Activated CD4-positive, alpha-beta memory T cell treated with anti-CD3 and anti-CD28 coated beads, Interleukin-2, amount 10 ng/mL, durations not matched to agents 7 days and 5 days (primary cell): ENCODE measurements around the gene GPATCH3. TPM values are rescaled to one million over a fixed set of nuclear protein-coding genes. Genes with fewer than 3 reads are reported as not detected.
"Not testable (repeated sequence)": the region's sequence is repeated elsewhere in the genome, so short reads cannot be mapped to it uniquely, and the experiment has no call there.

Experiments
- CTCF ChIA-PET: fragments of 350-600 bp; sonication (Branson Sonifier 250); formaldehyde crosslinking; loops from one replicate; lab custom pipeline; 2021; ENCODE audit warnings: antibody characterized with exemption, inconsistent platforms; lab: Charles Lee
- POLR2A ChIA-PET: fragments of 350-600 bp; sonication (Branson Sonifier 250); formaldehyde crosslinking; loops from one replicate; lab custom pipeline; 2021; ENCODE audit warnings: antibody characterized with exemption; lab: Charles Lee
- DNase-seq: peaks from one replicate; pipeline ENCODE4 v3.0.0-alpha.2; 2020
- H3K27ac Mint-ChIP-seq: one replicate; pipeline ENCODE4 v1.8.0; 2021; ENCODE audit warnings: mild to moderate bottlenecking, mixed read lengths
- H3K27me3 Mint-ChIP-seq: one replicate; pipeline ENCODE4 v1.8.0; 2021; ENCODE audit warnings: mixed read lengths
- H3K36me3 Mint-ChIP-seq: one replicate; pipeline ENCODE4 v1.8.0; 2021; ENCODE audit warnings: low read depth, mixed read lengths
- H3K4me1 Mint-ChIP-seq: one replicate; pipeline ENCODE4 v1.8.0; 2021; ENCODE audit warnings: mixed read lengths
- H3K4me3 Mint-ChIP-seq: one replicate; pipeline ENCODE4 v1.8.0; 2021; ENCODE audit warnings: mild to moderate bottlenecking, mixed read lengths
- H3K9me3 Mint-ChIP-seq: one replicate; pipeline ENCODE4 v1.8.0; 2021; ENCODE audit warnings: mixed read lengths
- total RNA-seq, 2 experiments: library from RNA; stranded (reverse); gene quantifications; one replicate each; pipeline ENCODE4 v1.2.3, GENCODE V29; 2021

Gene GPATCH3
- 10 to 100 TPM; 16.0 to 16.7 TPM for total RNA-seq

DNA sequence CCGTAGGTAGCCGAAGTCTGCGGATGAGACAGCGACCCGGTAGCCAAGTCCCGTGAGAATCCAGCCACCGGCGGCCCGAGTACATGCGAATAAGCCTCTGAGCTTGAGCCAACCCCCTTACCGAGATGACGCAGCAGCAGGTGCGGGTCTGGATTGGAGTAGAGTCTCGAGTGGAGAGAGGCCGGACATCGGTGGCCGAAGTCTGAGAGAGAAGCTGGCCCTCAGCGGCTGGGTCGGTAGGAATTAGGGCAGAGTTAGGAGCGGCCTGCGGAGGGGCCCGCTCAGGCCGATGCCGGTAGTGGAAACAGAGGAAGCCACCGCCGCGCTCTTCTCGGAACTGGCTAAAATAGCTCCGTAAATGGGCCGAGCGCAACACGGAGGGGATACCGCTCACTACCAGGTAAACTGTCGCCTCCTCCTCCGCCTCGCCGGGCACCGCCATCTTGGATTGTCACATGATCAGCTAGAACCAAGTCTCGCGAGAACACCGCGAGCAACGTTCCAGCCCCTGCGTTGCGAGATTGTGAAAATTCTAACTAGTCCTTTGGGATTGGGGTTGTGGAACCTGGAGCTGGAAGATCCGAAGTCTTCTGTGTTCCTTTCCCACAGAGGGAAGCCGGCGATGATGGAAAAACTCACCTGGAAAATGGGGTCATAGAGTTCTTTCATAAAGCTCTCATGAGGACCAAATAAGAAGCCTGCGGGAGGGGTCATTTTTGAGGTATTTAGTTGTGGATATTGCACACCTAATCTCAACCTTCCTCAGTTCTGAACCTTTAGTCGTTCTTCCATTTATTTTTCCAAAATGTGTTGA is at the start of gene GPATCH3:
Gene GPATCH3, minus strand, starts transcription at position 467 of the 814 bp plus-strand sequence. Its CDS starts 25 bp downstream, at position 442.
- Mint-ChIP-seq H3K27ac (peak within 1 kb of the TSS; percentile 92), H3K9me3 (no peaks in the 10 kb centered on the region), H3K4me3 (peak within 1 kb of the TSS; percentile 82), H3K36me3 (peaks cover 14% of the 10 kb centered on the region), H3K27me3 (no peaks in the 10 kb centered on the region), H3K4me1 (peaks cover 39% of the 10 kb centered on the region)
- ChIA-PET POLR2A (interaction anchor here (0.6 to 4.3 kb wide), 33 partner anchors 8 to 831 kb away, joined by 3 to 97 read pairs (median 4); partner anchors contain the start of genes GPN2, HMGN2, NR0B2 and NUDC), CTCF (interaction anchor here (1.0 to 2.4 kb wide), 12 partner anchors 9 to 730 kb away, joined by 3 to 12 read pairs (median 4); partner anchors contain the start of genes GPN2, NUDC, SLC9A1 and ZNF593)
- peak; percentile 90 for DNase-seq

DNA sequence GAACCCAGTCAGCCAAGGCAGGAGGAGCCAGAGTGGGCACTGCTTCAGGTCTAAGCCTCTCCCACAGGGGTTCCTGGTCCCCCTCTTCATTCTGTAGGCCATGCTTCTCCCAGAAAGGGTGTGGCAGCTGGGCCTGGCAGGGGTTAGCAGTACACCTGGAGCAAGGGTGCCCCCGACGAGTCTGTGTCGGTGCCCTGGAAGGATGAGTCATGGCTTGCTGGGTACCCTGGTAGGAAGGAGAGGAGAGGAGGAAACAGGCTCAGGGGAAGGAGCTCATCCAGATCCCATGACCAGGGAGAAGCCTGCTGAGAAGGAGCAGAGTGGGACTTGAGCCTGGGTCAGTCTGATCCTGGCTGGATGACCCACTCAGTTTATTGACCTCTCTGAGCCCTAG is 49.7 kb upstream of the GPATCH3 start:
- Mint-ChIP-seq H3K4me1 (no peaks in the 10 kb centered on the region), H3K9me3 (no peaks in the 10 kb centered on the region), H3K27ac (no peak overlapping the region), H3K36me3 (peaks cover 16% of the 10 kb centered on the region), H3K27me3 (no peaks in the 10 kb centered on the region), H3K4me3 (no peak overlapping the region)
- ChIA-PET CTCF (no interaction called here), POLR2A (no interaction called here)
- DNase-seq = no peak

DNA sequence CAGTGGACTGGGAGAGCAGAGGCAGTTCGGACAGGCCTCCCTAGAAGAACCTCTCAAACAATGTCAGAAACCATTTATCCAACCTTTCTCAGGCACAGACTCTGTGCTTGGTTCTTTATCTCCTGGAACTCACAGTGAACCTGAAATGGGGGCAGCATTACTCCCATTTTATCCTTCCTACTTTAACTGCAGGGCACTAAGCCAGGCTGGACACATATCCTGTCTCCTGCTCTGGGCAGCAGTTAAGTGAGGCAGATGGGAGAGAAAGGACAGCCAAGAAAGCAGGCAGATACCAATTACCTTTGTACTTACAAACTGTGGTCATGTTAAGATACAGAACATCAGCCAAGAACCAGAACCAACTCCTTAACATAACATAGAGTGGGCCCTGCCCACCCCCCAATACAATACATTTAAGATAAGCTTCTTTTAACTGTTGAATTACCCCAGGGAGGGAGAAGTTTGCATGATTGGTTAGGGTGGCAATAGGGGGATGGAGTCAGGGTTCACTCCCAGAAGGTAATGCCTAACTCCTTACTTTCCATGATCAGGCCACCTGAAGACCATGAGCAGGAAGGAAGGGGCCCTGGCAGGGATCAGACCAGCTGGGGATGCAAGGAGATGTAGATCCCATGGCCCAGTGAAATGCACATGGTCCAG is 49.1 kb upstream of the GPATCH3 start:
- Mint-ChIP-seq H3K9me3 (no peaks in the 10 kb centered on the region), H3K27ac (no peak overlapping the region), H3K36me3 (peaks cover 17% of the 10 kb centered on the region), H3K4me3 (no peak overlapping the region), H3K27me3 (no peaks in the 10 kb centered on the region), H3K4me1 (no peaks in the 10 kb centered on the region)
- no peak for DNase-seq
- ChIA-PET CTCF (no interaction called here), POLR2A (no interaction called here)

- not testable (repeated sequence) for H3K27ac Mint-ChIP-seq, H3K4me1 Mint-ChIP-seq, H3K27me3 Mint-ChIP-seq
These were observed 48.4 kb upstream of the GPATCH3 start for GRCh38 chr1:26948725-26949057.

DNA sequence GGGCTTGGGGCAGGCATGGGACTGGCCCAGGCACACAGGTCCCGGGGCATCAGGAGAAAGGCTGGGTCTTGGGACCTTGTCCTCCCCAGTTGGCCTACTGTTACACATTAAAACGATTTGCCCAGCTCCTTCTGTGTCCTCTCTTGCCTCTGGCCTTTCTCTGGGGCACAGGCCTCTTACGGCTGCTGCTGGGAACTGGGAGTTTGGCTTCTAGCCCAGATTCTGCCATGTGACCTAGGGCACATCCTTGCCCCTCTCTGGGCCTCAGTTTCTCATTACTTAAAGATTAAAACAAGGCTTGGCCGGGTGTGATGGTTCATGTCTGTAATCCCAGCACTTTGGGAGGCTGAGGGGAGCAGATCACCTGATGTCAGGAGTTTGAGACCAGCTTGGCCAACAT is 46.0 kb upstream of the GPATCH3 start:
- Mint-ChIP-seq H3K27ac (no peak overlapping the region), H3K4me3 (no peak overlapping the region), H3K36me3 (peaks cover 34% of the 10 kb centered on the region), H3K4me1 (no peaks in the 10 kb centered on the region), H3K27me3 (no peaks in the 10 kb centered on the region), H3K9me3 (no peaks in the 10 kb centered on the region)
- DNase-seq = no peak
- ChIA-PET POLR2A (interaction anchor here (0.8 to 1.1 kb wide), 2 partner anchors 10 to 46 kb away, joined by 3 read pairs; partner anchors contain the start of gene GPATCH3), CTCF (no interaction called here)

More at GRCh38 chr1:26948725-26949057, 48.4 kb upstream of the GPATCH3 start:
- DNase-seq, H3K4me3 Mint-ChIP-seq, H3K9me3 Mint-ChIP-seq, CTCF ChIA-PET, POLR2A ChIA-PET: not testable (repeated sequence)
- peaks cover 18% of the 10 kb centered on the region for H3K36me3 Mint-ChIP-seq

DNA sequence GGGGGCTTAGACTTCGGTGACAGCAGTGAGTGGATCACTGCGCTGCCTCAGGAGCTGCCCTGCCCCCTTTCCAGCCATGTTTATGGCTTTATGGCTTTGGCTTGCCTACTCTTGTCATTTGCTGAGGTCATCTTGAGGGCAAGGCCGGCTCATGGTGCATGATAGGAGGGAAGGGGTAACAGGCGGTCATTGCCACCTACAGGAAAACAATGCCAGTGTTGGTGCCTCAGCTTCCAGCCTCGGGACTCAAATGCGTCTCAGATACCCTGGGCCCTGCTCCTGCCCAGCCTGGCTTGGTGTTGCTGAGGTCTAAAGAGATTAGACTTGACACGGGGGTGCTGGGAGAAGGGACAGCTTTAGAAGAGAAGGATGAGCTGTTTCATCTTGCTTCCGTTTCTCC is 45.5 kb upstream of the GPATCH3 start:
- ChIA-PET CTCF (no interaction called here), POLR2A (interaction anchor here (0.8 to 1.1 kb wide), 2 partner anchors 9 to 45 kb away, joined by 3 read pairs; partner anchors contain the start of gene GPATCH3)
- Mint-ChIP-seq H3K4me3 (no peak overlapping the region), H3K36me3 (peaks cover 35% of the 10 kb centered on the region), H3K27ac (no peak overlapping the region), H3K27me3 (no peaks in the 10 kb centered on the region), H3K4me1 (no peaks in the 10 kb centered on the region), H3K9me3 (no peaks in the 10 kb centered on the region)
- DNase-seq = no peak

DNA sequence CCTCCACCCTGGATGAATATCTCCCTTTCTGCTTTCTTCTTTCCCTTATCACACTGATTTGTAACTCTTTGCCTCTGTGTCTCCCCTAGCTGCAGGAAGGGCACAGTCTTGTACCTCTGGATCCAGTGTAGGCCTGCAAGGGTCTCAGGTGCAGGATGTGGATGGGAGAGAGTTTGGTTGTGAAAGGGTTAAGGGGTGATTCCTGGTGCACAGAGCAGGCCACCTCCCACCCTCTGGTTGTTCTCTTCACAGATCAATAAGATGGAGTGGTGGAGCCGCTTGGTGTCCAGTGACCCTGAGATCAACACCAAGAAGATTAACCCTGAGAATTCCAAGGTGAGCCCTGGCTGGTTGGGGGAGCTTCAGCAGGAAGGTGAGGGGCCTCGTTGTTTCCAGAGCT is 44.9 kb upstream of the GPATCH3 start:
- no peak overlapping the region for H3K27ac Mint-ChIP-seq
- no peak for DNase-seq
- peaks cover 38% of the 10 kb centered on the region for H3K36me3 Mint-ChIP-seq
- H3K4me1 Mint-ChIP-seq = peaks cover 1% of the 10 kb centered on the region
- ChIA-PET POLR2A (interaction anchor here (1.1 to 1.2 kb wide), 2 partner anchors 8 to 14 kb away, joined by 3 read pairs; no protein-coding TSS in a partner anchor), CTCF (no interaction called here)
- H3K27me3 Mint-ChIP-seq = no peaks in the 10 kb centered on the region
- no peak overlapping the region for H3K4me3 Mint-ChIP-seq
- no peaks in the 10 kb centered on the region for H3K9me3 Mint-ChIP-seq

- H3K36me3 Mint-ChIP-seq = peaks cover 44% of the 10 kb centered on the region
- no peak overlapping the region for H3K4me3 Mint-ChIP-seq
- H3K27me3 Mint-ChIP-seq = no peaks in the 10 kb centered on the region
- DNase-seq = no peak
- H3K4me1 Mint-ChIP-seq = peaks cover 5% of the 10 kb centered on the region
- ChIA-PET CTCF (interaction anchor here (0.6 kb wide), 1 partner anchor 344 kb away, joined by 4 read pairs; no protein-coding TSS in a partner anchor), POLR2A (interaction anchor here (0.6 kb wide), 1 partner anchor 125 kb away, joined by 3 read pairs; no protein-coding TSS in a partner anchor)
- no peaks in the 10 kb centered on the region for H3K9me3 Mint-ChIP-seq
- H3K27ac Mint-ChIP-seq = no peak overlapping the region
These were observed 42.4 kb upstream of the GPATCH3 start for GRCh38 chr1:26942656-26943055.

- ChIA-PET POLR2A (no interaction called here), CTCF (interaction anchor here (1.0 kb wide), 1 partner anchor 12 kb away, joined by 4 read pairs; no protein-coding TSS in a partner anchor)
- Mint-ChIP-seq H3K27ac (no peak overlapping the region), H3K4me3 (no peak overlapping the region), H3K9me3 (no peaks in the 10 kb centered on the region), H3K36me3 (peaks cover 48% of the 10 kb centered on the region), H3K27me3 (no peaks in the 10 kb centered on the region), H3K4me1 (peaks cover 5% of the 10 kb centered on the region)
- DNase-seq = no peak
These were observed 41.0 kb upstream of the GPATCH3 start for GRCh38 chr1:26941311-26941710.

DNA sequence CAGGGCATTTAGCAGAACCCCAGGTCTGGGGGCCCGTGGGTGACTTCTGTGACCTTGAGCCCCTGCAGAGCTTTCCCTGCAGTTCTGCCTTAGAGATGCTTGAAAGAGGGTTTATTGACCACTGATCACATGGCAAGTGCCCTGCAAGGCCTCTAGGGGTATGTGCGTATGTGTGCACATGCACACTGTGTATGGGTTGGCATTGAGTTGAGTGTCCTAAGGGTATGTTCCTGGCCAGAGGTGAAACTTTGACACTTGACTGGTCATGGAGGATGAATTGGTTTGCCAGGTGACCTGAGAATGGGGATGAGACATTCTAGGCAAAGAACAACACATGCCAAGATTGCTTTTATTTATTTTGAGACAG is 38.4 kb upstream of the GPATCH3 start:
- Mint-ChIP-seq H3K27ac (no peak overlapping the region), H3K36me3 (peaks cover 42% of the 10 kb centered on the region)

DNA sequence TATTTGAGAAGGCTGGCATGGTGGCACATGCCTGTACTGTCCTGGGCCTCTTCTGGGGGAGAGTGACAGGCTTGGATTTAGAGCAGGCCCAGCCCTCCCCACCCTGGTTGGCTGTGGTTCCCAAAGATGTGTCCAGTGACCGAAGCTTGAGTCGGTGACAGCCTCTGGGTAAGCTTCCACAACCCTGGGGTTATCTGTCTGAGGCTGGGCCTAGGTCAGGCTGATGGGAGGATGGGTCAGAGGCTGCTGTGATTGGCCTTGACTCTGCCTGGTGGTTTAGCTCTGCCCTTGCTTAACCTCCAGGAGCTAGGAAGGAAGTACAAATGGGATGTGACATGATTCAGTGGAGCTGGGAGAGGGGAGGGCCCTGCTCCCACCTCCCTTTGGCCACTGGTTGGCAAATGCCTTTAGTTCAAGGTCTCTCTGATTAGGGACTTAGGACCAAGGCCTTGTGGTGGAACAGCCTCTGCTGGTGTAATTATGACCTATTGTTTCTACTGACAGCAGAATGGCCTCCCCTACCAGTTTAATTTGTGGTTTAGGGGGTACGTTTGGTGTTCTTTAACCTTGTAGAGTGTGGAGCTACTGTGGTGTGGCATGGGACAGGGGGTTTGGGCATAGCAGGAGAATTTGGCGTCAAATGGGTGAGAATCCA is 37.9 kb upstream of the GPATCH3 start:
- H3K4me3 Mint-ChIP-seq = no peak overlapping the region
- POLR2A ChIA-PET = interaction anchor here (1.3 kb wide), 1 partner anchor 38 kb away, joined by 4 read pairs; the partner anchor contains the start of gene GPATCH3
- H3K9me3 Mint-ChIP-seq = no peaks in the 10 kb centered on the region
- peaks cover 5% of the 10 kb centered on the region for H3K4me1 Mint-ChIP-seq
- no peak overlapping the region for H3K27ac Mint-ChIP-seq
- no peaks in the 10 kb centered on the region for H3K27me3 Mint-ChIP-seq
- DNase-seq = no peak
- CTCF ChIA-PET = no interaction called here
- H3K36me3 Mint-ChIP-seq = peaks cover 38% of the 10 kb centered on the region

More for the DNA sequence above, 38.4 kb upstream of the GPATCH3 start:
- Mint-ChIP-seq H3K27me3 (no peaks in the 10 kb centered on the region), H3K4me3 (no peak overlapping the region), H3K4me1 (peaks cover 5% of the 10 kb centered on the region), H3K9me3 (no peaks in the 10 kb centered on the region)
- ChIA-PET CTCF (no interaction called here), POLR2A (interaction anchor here (1.3 kb wide), 1 partner anchor 38 kb away, joined by 4 read pairs; the partner anchor contains the start of gene GPATCH3)
- DNase-seq = no peak

DNA sequence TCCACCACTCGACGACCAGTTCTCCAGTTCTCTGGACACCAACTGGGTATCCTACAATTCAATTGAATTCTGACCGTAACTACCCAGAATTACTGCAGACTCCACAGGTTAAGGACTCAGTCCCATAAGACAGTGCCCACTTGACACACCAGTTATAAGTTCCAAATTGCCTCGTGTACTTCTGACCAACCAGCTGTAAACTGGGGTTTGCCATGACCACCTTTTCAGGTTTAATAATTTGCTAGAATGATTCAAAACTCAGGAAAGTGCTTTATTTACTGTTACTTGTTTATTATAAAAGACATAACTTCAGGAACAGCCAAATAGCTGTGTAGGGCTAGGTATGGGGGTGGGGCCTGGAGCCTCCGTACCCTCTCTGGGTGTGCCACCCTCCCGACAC is 36.6 kb upstream of the GPATCH3 start:
- Mint-ChIP-seq H3K4me3 (no peak overlapping the region), H3K36me3 (peaks cover 36% of the 10 kb centered on the region), H3K9me3 (no peaks in the 10 kb centered on the region), H3K27me3 (no peaks in the 10 kb centered on the region), H3K27ac (no peak overlapping the region), H3K4me1 (peaks cover 5% of the 10 kb centered on the region)
- DNase-seq = no peak
- CTCF ChIA-PET = no interaction called here
- POLR2A ChIA-PET = interaction anchor here (0.7 kb wide), 1 partner anchor 9 kb away, joined by 3 read pairs; no protein-coding TSS in a partner anchor
